H1 (cell line): Measurements from ENCODE around the gene TUBB1. TPM values are rescaled to one million over a fixed set of nuclear protein-coding genes. Genes with fewer than 3 reads are reported as not detected.

Experiments
- KDM5A ChIP-seq: fragments of 200-600 bp; IDR thresholded peaks from 2 replicates; pipeline ENCODE4 v1.7.1; 2012; ENCODE audit warnings: mild to moderate bottlenecking, low read length, inconsistent platforms, mixed read lengths
- RXRA ChIP-seq: IDR thresholded peaks from 2 replicates; pipeline ENCODE4 v1.6.1; 2011; ENCODE audit warnings: low read depth, mild to moderate bottlenecking, low read length, moderate library complexity; ENCODE audit not compliant: insufficient read depth
- SP4 ChIP-seq: IDR thresholded peaks from 2 replicates; pipeline ENCODE4 v1.6.1; 2012; ENCODE audit warnings: low read length, inconsistent platforms
- polyA plus RNA-seq, 7 experiments: library from polyadenylated mRNA; depleted of rRNA in 3 of 7; stranded (reverse) in 5 of 7; unstranded in 2 of 7; fragments of >200 nt in 5 of 7; fragments of 200-250 nt in 2 of 7; gene quantifications; 1 replicate in 5 of 7; 2 replicates in 1 of 7; 4 replicates in 1 of 7; pipeline versions ENCODE4 v1.2.1 to v1.2.3, GENCODE V29; 2011 to 2013; ENCODE audit warnings: missing spikeins in 2 of 7, mixed read lengths in 2 of 7
- total RNA-seq: library from RNA; stranded (reverse); fragmentation: NEBNext Ultra II Directional; extraction: Animal tissue kit (Norgen Biotek cat#: 25700); gene quantifications from 2 replicates; pipeline ENCODE4 v1.2.1, GENCODE V29; 2021
- TF ChIP-seq, protein P1 (sequence below): IDR thresholded peaks from 2 replicates; pipeline ENCODE4 v1.6.1; 2011; ENCODE audit warnings: low read length, improper control_type of control experiment

TUBB1 gene
- total and polyA plus RNA-seq, 2 of the 8 experiments (the other 6 are each of a cell fraction or from before 2014, with no cell fraction given), result not detected

DNA sequence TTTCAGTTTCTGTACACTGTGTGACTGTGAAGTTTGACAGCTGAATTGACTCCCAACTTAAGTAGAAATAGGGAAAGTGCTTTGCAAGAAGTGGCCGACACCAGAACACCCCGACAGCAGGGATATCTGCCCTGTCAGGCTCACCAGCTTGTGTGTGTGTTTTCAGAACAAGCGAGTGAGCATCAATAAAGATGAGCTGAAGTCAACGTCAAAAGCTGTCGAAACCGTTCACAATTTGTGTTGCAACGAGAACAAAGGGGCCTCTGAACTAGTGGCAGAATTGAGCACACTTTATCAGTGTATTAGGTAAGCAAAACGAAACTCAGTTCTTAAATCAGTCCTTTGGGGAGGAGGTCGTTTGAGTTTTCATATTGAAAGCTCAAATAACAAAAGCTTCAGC, 27.5 kb upstream of the TUBB1 start (continued):
- TF ChIP-seq, protein P1, sequence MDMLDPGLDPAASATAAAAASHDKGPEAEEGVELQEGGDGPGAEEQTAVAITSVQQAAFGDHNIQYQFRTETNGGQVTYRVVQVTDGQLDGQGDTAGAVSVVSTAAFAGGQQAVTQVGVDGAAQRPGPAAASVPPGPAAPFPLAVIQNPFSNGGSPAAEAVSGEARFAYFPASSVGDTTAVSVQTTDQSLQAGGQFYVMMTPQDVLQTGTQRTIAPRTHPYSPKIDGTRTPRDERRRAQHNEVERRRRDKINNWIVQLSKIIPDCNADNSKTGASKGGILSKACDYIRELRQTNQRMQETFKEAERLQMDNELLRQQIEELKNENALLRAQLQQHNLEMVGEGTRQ, result no peak
- TF ChIP-seq KDM5A (no peak), RXRA (no peak), SP4 (no peak)
